DOHH2 (cell line): ENCODE measurements around the gene EXOC3L1.

Source experiments
- H3F3A ChIP-seq: fragments of 200-600 bp; sonication (generic), shearing (Covaris generic); 2 replicates; pipeline ENCODE4 v1.6.0; 2016; ENCODE audit warnings: antibody characterized with exemption, mild to moderate bottlenecking; ENCODE audit not compliant: control insufficient read depth, insufficient read depth
- H3K27ac ChIP-seq: fragments of 200-600 bp; sonication (generic); 2 replicates; pipeline ENCODE4 v1.5.1; 2014; ENCODE audit warnings: low read depth, mild to moderate bottlenecking, low read length, moderate library complexity
- H3K27me3 ChIP-seq: fragments of 200-600 bp; sonication (generic); 2 replicates; pipeline ENCODE4 v1.6.1; 2014; ENCODE audit warnings: mild to moderate bottlenecking, low read length, mixed read lengths; ENCODE audit not compliant: control insufficient read depth
- H3K36me3 ChIP-seq: fragments of 200-600 bp; sonication (generic); 2 replicates; pipeline ENCODE4 v1.6.1; 2014; ENCODE audit warnings: mild to moderate bottlenecking, low read length, moderate library complexity, mixed read lengths; ENCODE audit not compliant: control insufficient read depth
- H3K4me1 ChIP-seq: fragments of 200-600 bp; sonication (generic); 2 replicates; pipeline ENCODE4 v1.6.1; 2014; ENCODE audit warnings: mild to moderate bottlenecking, low read length, mixed read lengths; ENCODE audit not compliant: control insufficient read depth
- H3K4me2 ChIP-seq: fragments of 200-600 bp; sonication (generic); 2 replicates; pipeline ENCODE4 v1.6.0; 2014; ENCODE audit warnings: mild to moderate bottlenecking, low read length, moderate library complexity
- H3K4me3 ChIP-seq: fragments of 200-600 bp; sonication (generic); 2 replicates; pipeline ENCODE4 v1.5.1; 2014; ENCODE audit warnings: mild to moderate bottlenecking, low read length, mixed read lengths
- H3K79me2 ChIP-seq: fragments of 200-600 bp; sonication (generic); 2 replicates; pipeline ENCODE4 v1.6.1; 2014; ENCODE audit warnings: mild to moderate bottlenecking, low read length, mixed read lengths; ENCODE audit not compliant: control insufficient read depth
- H3K9me2 ChIP-seq: fragments of 200-600 bp; sonication (generic); replicated peaks from 2 replicates; pipeline ENCODE4 v1.6.1; 2014; ENCODE audit warnings: mild to moderate bottlenecking, low read length, mixed read lengths; ENCODE audit not compliant: control insufficient read depth
- H3K9me3 ChIP-seq: fragments of 200-600 bp; sonication (generic); 2 replicates; pipeline ENCODE4 v1.6.1; 2014; ENCODE audit warnings: antibody characterized with exemption, low read length, mixed read lengths; ENCODE audit not compliant: control insufficient read depth, insufficient read depth
- H4K20me1 ChIP-seq: fragments of 200-600 bp; sonication (generic); 2 replicates; pipeline ENCODE4 v1.6.0; 2014; ENCODE audit warnings: low read depth, mild to moderate bottlenecking, antibody characterized with exemption, low read length, moderate library complexity; ENCODE audit not compliant: control insufficient read depth, insufficient read depth
- CTCF ChIP-seq: fragments of 200-600 bp; sonication (generic); IDR thresholded peaks from one replicate; pipeline ENCODE4 v1.5.1; 2014; ENCODE audit warnings: antibody characterized with exemption, mild to moderate bottlenecking, low read depth, low read length; ENCODE audit not compliant: poor library complexity, severe bottlenecking
- EZH2phosphoT487 ChIP-seq: fragments of 200-600 bp; sonication (generic); IDR thresholded peaks from 2 replicates; pipeline ENCODE4 v1.6.1; 2017; ENCODE audit warnings: borderline replicate concordance, mild to moderate bottlenecking, antibody characterized with exemption, low read length, moderate library complexity, mixed read lengths

Gene EXOC3L1

GRCh38 chr16:67176662-67177061 is 13.3 kb downstream of the EXOC3L1 start:
- Histone ChIP-seq H3K27me3 (peaks cover 47% of the 10 kb centered on the region), H3K36me3 (no peaks in the 10 kb centered on the region), H3K4me3 (no peak overlapping the region), H3K27ac (no peak overlapping the region), H4K20me1 (0 out of 2 replicates have a peak, but pooled peaks cover 4% of the 10 kb centered on the region), H3K4me1 (peaks cover 24% of the 10 kb centered on the region), H3K4me2 (no peak overlapping the region), H3K9me3 (no peaks in the 10 kb centered on the region), H3F3A (no peaks in the 10 kb centered on the region; the same call in 1 of the 2 replicates), H3K9me2 (no peaks in the 10 kb centered on the region), H3K79me2 (no peaks in the 10 kb centered on the region)
- no peak for TF ChIP-seq EZH2phosphoT487
- TF ChIP-seq CTCF, result no peak

DNA sequence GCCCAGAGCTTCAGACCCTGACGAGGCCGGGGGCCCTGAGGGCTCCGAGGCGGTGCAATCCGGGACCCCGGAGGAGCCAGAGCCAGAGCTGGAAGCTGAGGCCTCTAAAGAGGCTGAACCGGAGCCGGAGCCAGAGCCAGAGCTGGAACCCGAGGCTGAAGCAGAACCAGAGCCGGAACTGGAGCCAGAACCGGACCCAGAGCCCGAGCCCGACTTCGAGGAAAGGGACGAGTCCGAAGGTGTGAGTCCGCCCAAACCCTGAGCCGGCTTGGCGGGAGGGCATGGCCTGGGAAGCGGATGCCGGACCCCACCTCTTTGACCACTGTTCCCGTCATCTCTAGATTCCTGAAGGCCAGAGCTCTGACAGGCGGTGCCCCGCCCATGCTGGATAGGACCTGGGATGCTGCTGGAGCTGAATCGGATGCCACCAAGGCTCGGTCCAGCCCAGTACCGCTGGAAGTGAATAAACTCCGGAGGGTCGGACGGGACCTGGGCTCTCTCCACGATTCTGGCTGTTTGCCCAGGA is 15.2 kb downstream of the EXOC3L1 start:
- Histone ChIP-seq H3K9me2 (no peaks in the 10 kb centered on the region), H3K4me3 (peak overlapping the region; percentile 67), H3K9me3 (no peaks in the 10 kb centered on the region), H3K79me2 (no peaks in the 10 kb centered on the region), H3K27me3 (peaks cover 64% of the 10 kb centered on the region), H3K27ac (no peak overlapping the region), H4K20me1 (0 out of 2 replicates have a peak, but pooled peaks cover 4% of the 10 kb centered on the region), H3F3A (no peaks in the 10 kb centered on the region; the same call in 1 of the 2 replicates), H3K4me1 (peaks cover 34% of the 10 kb centered on the region), H3K4me2 (peak overlapping the region; percentile 89), H3K36me3 (no peaks in the 10 kb centered on the region)
- TF ChIP-seq EZH2phosphoT487 (no peak), CTCF (no peak)

- Histone ChIP-seq H3K4me1 (peaks cover 34% of the 10 kb centered on the region), H3K36me3 (no peaks in the 10 kb centered on the region), H3K4me3 (peak overlapping the region; percentile 67), H3K27ac (no peak overlapping the region), H3K27me3 (peaks cover 70% of the 10 kb centered on the region), H4K20me1 (0 out of 2 replicates have a peak, but pooled peaks cover 4% of the 10 kb centered on the region), H3K9me2 (no peaks in the 10 kb centered on the region), H3K9me3 (no peaks in the 10 kb centered on the region), H3K79me2 (no peaks in the 10 kb centered on the region), H3F3A (no peaks in the 10 kb centered on the region; the same call in 1 of the 2 replicates), H3K4me2 (peak overlapping the region; percentile 89)
- no peak for TF ChIP-seq CTCF
- TF ChIP-seq EZH2phosphoT487, result peak; percentile 30; the same call in 1 of the 2 replicates
Observed at GRCh38 chr16:67173808-67174705, 15.9 kb downstream of the EXOC3L1 start.
